ENCODE data around the gene SEMA3D. TPM values are rescaled to one million over a fixed set of nuclear protein-coding genes. Genes with fewer than 3 reads are reported as not detected.

SEMA3D gene
- total RNA-seq, 1 donor from 2014 or later: 13.6 TPM

GRCh38 chr7:85102813-85103350 is 84.0 kb downstream of the SEMA3D start:
- ATAC-seq (no peak), DNase-seq (no peak)
- H3K36me3 ChIP-seq: no peaks in the 10 kb centered on the region
- no peak for TF ChIP-seq CTCF (IDR thresholded peaks at IDR 0.05)
- H3K4me1 ChIP-seq: no peaks in the 10 kb centered on the region
- H3K27me3 ChIP-seq: no peaks in the 10 kb centered on the region
- H3K9me3 ChIP-seq: no peaks in the 10 kb centered on the region
- H3K4me3 ChIP-seq: no peak overlapping the region
- H3K27ac ChIP-seq: no peak overlapping the region
- intact Hi-C loops (cut with DNase I): no loop called here

- H3K9me3 ChIP-seq: no peaks in the 10 kb centered on the region
Measured at GRCh38 chr7:85101347-85101746, 85.5 kb downstream of the SEMA3D start.

DNA sequence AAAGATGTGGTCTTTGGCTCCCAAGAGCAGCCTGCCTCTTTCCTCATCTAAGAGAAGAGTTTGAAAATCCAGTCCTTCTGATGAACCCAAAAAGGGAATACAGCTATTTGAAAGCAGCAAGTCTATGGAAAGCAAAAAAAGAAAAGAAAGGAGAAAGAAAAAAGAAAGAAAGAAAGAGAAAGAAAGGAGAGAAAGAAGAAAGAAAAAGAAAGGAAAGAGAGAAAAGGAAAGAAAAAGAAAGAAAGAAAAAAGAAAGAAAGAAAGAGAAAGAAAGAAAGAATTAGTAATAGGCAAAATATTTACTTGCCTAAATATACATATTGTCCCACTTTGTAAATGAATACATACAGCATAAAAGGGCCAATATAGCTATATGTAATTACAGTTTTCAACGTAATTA is 89.0 kb downstream of the SEMA3D start:
- H3K4me1 ChIP-seq: no peaks in the 10 kb centered on the region
- TF ChIP-seq CTCF (IDR thresholded peaks at IDR 0.05): no peak
- H3K36me3 ChIP-seq: no peaks in the 10 kb centered on the region
- no peak overlapping the region for H3K4me3 ChIP-seq
- intact Hi-C loops (cut with DNase I): no loop called here
- no peaks in the 10 kb centered on the region for H3K9me3 ChIP-seq
- DNase-seq (no peak), ATAC-seq (no peak)
- no peaks in the 10 kb centered on the region for H3K27me3 ChIP-seq
- H3K27ac ChIP-seq: no peak overlapping the region

More at GRCh38 chr7:85101347-85101746, 85.5 kb downstream of the SEMA3D start:
- no peaks in the 10 kb centered on the region for H3K4me1 ChIP-seq
- no peaks in the 10 kb centered on the region for H3K27me3 ChIP-seq
- intact Hi-C loops (cut with DNase I): no loop called here
- TF ChIP-seq CTCF (IDR thresholded peaks at IDR 0.05): no peak
- no peak for DNase-seq
- no peaks in the 10 kb centered on the region for H3K36me3 ChIP-seq
- H3K27ac ChIP-seq: no peak overlapping the region
- ATAC-seq: no peak
- no peak overlapping the region for H3K4me3 ChIP-seq

- DNase-seq: no peak
- H3K4me1 ChIP-seq: no peaks in the 10 kb centered on the region
- H3K4me3 ChIP-seq: no peak overlapping the region
- ATAC-seq: no peak
- no peaks in the 10 kb centered on the region for H3K27me3 ChIP-seq
- no peak overlapping the region for H3K27ac ChIP-seq
- intact Hi-C loops (cut with DNase I): no loop called here
- no peaks in the 10 kb centered on the region for H3K9me3 ChIP-seq
- no peaks in the 10 kb centered on the region for H3K36me3 ChIP-seq
- TF ChIP-seq CTCF (IDR thresholded peaks at IDR 0.05): no peak
Measured at GRCh38 chr7:85095806-85096205, 91.0 kb downstream of the SEMA3D start.

- Histone ChIP-seq H3K4me1 (no peaks in the 10 kb centered on the region), H3K9me3 (no peaks in the 10 kb centered on the region), H3K27me3 (no peaks in the 10 kb centered on the region), H3K4me3 (no peak overlapping the region), H3K36me3 (no peaks in the 10 kb centered on the region), H3K27ac (no peak overlapping the region)
- DNase-seq: no peak
- intact Hi-C loops (cut with DNase I): no loop called here
- ATAC-seq: no peak
- no peak for TF ChIP-seq CTCF (IDR thresholded peaks at IDR 0.05)
Measured at GRCh38 chr7:85095366-85095765, 91.5 kb downstream of the SEMA3D start.
